ENCODE data around the gene CHRDL1.

CHRDL1 gene

DNA sequence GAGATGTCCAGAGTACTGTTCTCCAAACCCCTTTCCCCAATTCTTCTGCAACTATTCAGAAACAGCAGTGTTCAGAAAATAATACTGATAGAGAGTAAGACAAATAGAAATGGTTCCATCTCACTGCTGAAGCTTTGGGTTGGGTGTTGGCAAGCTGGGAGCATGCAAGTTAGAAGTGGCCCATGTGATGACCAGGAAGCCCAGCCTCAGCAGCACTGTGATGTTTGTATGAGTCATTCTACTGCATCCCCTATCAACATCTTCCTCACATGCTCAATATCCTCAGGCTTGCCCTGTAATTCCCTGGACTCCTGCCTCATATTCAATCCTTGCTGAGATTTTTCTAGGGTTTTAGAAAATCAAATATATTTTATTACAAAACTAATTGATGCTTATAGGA lies 96.5 kb downstream of the CHRDL1 start:
- DNase-seq (ENCODE audit: low read depth), result no peak
- no peak for TF ChIP-seq CTCF (IDR thresholded peaks at IDR 0.05; ENCODE audit: control insufficient read depth, extremely low read depth, insufficient read depth)
- H3K4me3 ChIP-seq (ENCODE audit: low read depth, low read length), result no peak overlapping the region

- DNase-seq (ENCODE audit: low read depth), result no peak
- no peak for TF ChIP-seq CTCF (IDR thresholded peaks at IDR 0.05; ENCODE audit: control insufficient read depth, extremely low read depth, insufficient read depth)
- H3K4me3 ChIP-seq (ENCODE audit: low read depth, low read length), result no peak overlapping the region
Measured at GRCh38 chrX:110698696-110699095, 96.9 kb downstream of the CHRDL1 start.

DNA sequence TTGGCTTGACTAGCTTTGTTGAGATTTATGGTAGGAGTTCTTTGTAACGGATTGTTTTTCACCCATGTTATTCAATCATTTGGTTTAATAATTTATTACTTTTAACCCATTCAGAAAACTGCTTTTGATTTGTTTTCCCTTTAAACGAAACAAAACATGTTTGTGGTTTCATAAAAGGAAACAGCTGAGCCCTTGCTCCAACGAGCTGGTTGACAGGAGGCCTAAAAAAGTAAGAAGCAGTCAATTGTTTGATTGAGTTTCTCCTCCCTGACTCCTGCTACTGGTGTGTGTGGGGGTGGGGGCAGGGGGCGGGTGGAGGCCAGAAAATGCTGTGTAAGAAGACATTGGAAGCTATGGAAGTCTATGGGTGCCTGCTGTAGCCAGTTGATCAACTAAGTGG lies 102.8 kb downstream of the CHRDL1 start:
- no peak for TF ChIP-seq CTCF (IDR thresholded peaks at IDR 0.05; ENCODE audit: control insufficient read depth, extremely low read depth, insufficient read depth)
- no peak for DNase-seq (ENCODE audit: low read depth)
- H3K4me3 ChIP-seq (ENCODE audit: low read depth, low read length), result no peak overlapping the region

- no peak for TF ChIP-seq CTCF (IDR thresholded peaks at IDR 0.05; ENCODE audit: control insufficient read depth, extremely low read depth, insufficient read depth)
- no peak for DNase-seq (ENCODE audit: low read depth)
- no peak overlapping the region for H3K4me3 ChIP-seq (ENCODE audit: low read depth, low read length)
Measured at GRCh38 chrX:110691446-110691845, 104.2 kb downstream of the CHRDL1 start.

GRCh38 chrX:110684653-110685052 lies 111.0 kb downstream of the CHRDL1 start:
- DNase-seq (ENCODE audit: low read depth), result no peak
- TF ChIP-seq CTCF (IDR thresholded peaks at IDR 0.05; ENCODE audit: control insufficient read depth, extremely low read depth, insufficient read depth), result no peak
- H3K4me3 ChIP-seq (ENCODE audit: low read depth, low read length), result no peak overlapping the region

- no peak for DNase-seq (ENCODE audit: low read depth)
- TF ChIP-seq CTCF (IDR thresholded peaks at IDR 0.05; ENCODE audit: control insufficient read depth, extremely low read depth, insufficient read depth), result no peak
- H3K4me3 ChIP-seq (ENCODE audit: low read depth, low read length), result no peak overlapping the region
Measured at GRCh38 chrX:110683925-110684324, 111.7 kb downstream of the CHRDL1 start.

DNA sequence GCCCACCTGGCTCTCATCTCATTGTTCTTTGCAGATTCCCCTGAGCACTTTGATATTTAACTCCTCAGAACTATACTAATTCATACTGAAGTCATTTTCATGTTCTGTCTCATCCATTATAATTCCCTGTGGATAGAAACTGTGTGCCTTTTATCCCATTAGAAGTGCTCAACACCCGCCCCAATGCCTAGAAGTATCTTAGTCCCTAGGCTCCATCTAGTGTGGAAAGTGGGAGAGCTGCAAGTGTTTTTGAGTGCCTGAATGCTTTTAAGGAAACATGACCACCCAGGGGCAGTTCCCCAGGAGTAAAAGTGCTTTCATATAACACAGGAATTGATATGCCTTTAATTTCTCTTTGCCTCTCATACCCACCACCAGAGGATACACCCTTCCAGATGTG lies 117.0 kb downstream of the CHRDL1 start:
- TF ChIP-seq CTCF (IDR thresholded peaks at IDR 0.05; ENCODE audit: control insufficient read depth, extremely low read depth, insufficient read depth), result no peak
- no peak for DNase-seq (ENCODE audit: low read depth)
- H3K4me3 ChIP-seq (ENCODE audit: low read depth, low read length), result no peak overlapping the region
